Parathyroid adenoma (tissue), 2 donors: ENCODE results near the gene TTLL8.

Experiments used
- H2AFZ ChIP-seq: fragments of 300-600 bp; sonication (generic); one replicate; pipeline ENCODE4 v1.7.0; 2017; ENCODE audit warnings: antibody characterized with exemption, mild to moderate bottlenecking
- H3K27ac ChIP-seq: fragments of 300-600 bp; sonication (generic); one replicate; pipeline ENCODE4 v1.7.0; 2017
- H3K27me3 ChIP-seq: fragments of 300-600 bp; sonication (generic); one replicate; pipeline ENCODE4 v1.7.0; 2017; ENCODE audit warnings: low read length; ENCODE audit not compliant: control insufficient read depth, insufficient read depth
- H3K36me3 ChIP-seq: fragments of 300-600 bp; sonication (generic); one replicate; pipeline ENCODE4 v1.7.0; 2017; ENCODE audit warnings: low read length; ENCODE audit not compliant: control insufficient read depth, insufficient read depth
- H3K4me1 ChIP-seq: fragments of 300-600 bp; sonication (generic); one replicate; pipeline ENCODE4 v1.7.0; 2017; ENCODE audit warnings: control low read depth
- H3K4me2 ChIP-seq: fragments of 300-600 bp; sonication (generic); one replicate; pipeline ENCODE4 v1.7.0; 2017; ENCODE audit warnings: low read length
- H3K4me3 ChIP-seq: fragments of 300-600 bp; sonication (generic); one replicate; pipeline ENCODE4 v1.7.0; 2017; ENCODE audit warnings: low read depth, low read length
- H3K79me2 ChIP-seq: fragments of 300-600 bp; sonication (generic); one replicate; pipeline ENCODE4 v1.7.0; 2017; ENCODE audit warnings: control low read depth
- H3K9ac ChIP-seq: fragments of 300-600 bp; sonication (generic); one replicate; pipeline ENCODE4 v1.7.0; 2017; ENCODE audit warnings: mild to moderate bottlenecking
- H3K9me3 ChIP-seq: fragments of 300-600 bp; sonication (generic); one replicate; pipeline ENCODE4 v1.7.0; 2017; ENCODE audit warnings: low read length; ENCODE audit not compliant: control insufficient read depth
- CTCF ChIP-seq: fragments of 300-600 bp; sonication (generic); IDR thresholded peaks from one replicate; pipeline ENCODE4 v1.7.0; 2017; ENCODE audit warnings: antibody characterized with exemption, mild to moderate bottlenecking
- donor health status: primary hyperparathyroidism.

TTLL8 gene

GRCh38 chr22:50076646-50077535 is 18.8 kb upstream of the TTLL8 start:
- Histone ChIP-seq H2AFZ (no peak overlapping the region), H3K9me3 (no peaks in the 10 kb centered on the region), H3K4me2 (no peak overlapping the region), H3K4me3 (no peak overlapping the region), H3K36me3 (no peaks in the 10 kb centered on the region), H3K79me2 (no peaks in the 10 kb centered on the region), H3K4me1 (no peaks in the 10 kb centered on the region), H3K27me3 (no peaks in the 10 kb centered on the region), H3K9ac (no peak overlapping the region), H3K27ac (no peak overlapping the region)
- TF ChIP-seq CTCF: no peak

DNA sequence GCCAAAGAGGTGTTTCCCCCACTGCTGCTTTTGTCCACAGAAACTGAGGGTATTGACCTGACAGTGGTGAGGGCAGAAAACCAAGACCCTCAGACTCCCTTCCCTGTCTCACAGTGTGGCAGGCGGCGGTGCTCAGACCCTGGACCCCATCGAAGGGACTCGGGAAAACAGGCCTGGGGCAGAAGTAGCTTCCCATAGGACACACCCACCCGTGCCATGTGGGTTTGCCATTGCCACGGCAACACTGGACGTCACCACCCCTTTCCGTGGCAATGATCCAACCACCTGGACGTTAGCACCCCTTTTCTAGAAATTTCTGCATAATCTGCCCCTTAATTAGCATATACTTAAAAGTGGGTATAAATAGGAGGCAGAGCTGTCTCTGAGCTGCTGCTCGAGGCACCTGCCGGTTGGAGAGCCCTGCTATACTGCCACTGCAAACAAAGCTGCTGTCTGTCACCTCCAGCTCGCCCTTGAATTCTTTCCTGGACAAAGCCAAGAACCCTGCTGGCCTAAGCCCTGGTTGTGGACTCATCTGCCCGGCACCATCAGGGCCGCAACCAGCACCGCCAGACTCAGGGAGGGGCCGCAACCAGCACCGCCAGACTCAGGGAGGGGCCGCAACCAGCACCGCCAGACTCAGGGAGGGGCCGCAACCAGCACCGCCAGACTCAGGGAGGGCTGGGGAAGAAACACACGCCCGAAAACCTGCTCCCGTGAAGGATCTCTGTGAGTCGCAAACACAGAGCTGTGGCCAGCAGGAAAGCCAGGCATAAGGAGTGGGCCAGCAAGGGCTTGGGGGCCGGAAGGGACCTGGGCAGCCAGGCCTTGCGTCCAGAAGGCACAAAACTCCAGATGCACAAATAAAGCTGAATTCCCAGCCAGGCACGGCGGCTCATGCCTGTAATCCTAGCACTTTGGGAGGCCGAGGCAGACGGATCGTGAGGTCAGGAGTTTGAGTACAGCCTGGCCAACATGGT is 16.7 kb upstream of the TTLL8 start:
- no peaks in the 10 kb centered on the region for H3K27me3 ChIP-seq
- H3K4me2 ChIP-seq: no peak overlapping the region
- H3K27ac ChIP-seq: no peak overlapping the region
- no peaks in the 10 kb centered on the region for H3K36me3 ChIP-seq
- no peaks in the 10 kb centered on the region for H3K4me1 ChIP-seq
- H2AFZ ChIP-seq: no peak overlapping the region
- H3K9me3 ChIP-seq: no peaks in the 10 kb centered on the region
- H3K79me2 ChIP-seq: no peaks in the 10 kb centered on the region
- H3K9ac ChIP-seq: no peak overlapping the region
- no peak for TF ChIP-seq CTCF
- H3K4me3 ChIP-seq: no peak overlapping the region

GRCh38 chr22:50074056-50074455 is 16.0 kb upstream of the TTLL8 start:
- Histone ChIP-seq H3K9me3 (no peaks in the 10 kb centered on the region), H3K4me2 (no peak overlapping the region), H3K9ac (no peak overlapping the region), H3K27ac (no peak overlapping the region), H3K79me2 (no peaks in the 10 kb centered on the region), H3K36me3 (no peaks in the 10 kb centered on the region), H3K4me3 (no peak overlapping the region), H2AFZ (no peak overlapping the region), H3K27me3 (no peaks in the 10 kb centered on the region), H3K4me1 (no peaks in the 10 kb centered on the region)
- TF ChIP-seq CTCF: no peak

DNA sequence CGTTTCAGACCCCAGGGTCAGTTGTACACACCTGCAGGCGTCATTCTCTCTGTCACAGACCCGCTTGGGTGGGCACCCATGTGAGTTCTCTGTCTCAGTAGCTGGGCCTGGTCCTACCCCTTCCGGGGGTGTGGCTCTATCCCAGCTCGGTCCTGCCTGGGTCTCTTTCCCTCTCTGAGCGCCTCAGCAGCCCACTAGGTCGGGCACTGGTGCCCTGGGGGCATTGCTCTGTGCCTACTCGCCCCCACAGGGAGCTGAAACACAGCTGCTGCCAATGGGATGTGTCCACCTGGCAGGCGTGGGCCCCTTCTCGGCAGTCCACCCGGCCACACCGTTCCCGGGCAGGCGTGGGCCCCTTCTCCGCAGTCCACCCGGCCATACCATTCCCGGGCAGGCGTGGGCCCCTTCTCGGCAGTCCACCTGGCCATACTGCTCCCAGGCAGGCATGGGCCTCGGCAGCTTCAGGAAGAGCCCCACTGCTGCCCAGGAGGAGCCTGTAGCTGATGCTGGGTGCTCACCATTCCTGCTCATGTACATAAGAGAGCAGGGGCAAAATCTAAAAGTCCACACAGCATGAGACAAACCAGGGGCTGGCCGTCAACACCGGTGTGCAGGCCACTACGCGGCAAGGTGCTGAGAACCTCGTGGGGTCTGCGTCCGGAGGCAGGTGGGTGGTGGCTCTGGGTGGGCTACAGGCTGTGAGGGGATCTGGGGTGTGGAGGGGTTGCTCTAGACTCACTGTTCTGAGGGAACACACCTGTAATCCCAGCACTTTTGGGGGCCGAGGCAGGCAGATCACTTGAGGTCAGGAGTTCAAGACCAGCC is 14.8 kb upstream of the TTLL8 start:
- no peak overlapping the region for H3K4me3 ChIP-seq

More for the DNA sequence above, 14.8 kb upstream of the TTLL8 start:
- Histone ChIP-seq H2AFZ (no peak overlapping the region), H3K27me3 (no peaks in the 10 kb centered on the region), H3K9ac (no peak overlapping the region), H3K4me1 (no peaks in the 10 kb centered on the region), H3K36me3 (no peaks in the 10 kb centered on the region), H3K4me2 (no peak overlapping the region), H3K27ac (no peak overlapping the region), H3K79me2 (no peaks in the 10 kb centered on the region), H3K9me3 (no peaks in the 10 kb centered on the region)
- no peak for TF ChIP-seq CTCF
